Measurements from ENCODE around the gene HNRNPUL1.
"Not testable (repeated sequence)": the region's sequence is repeated elsewhere in the genome, so short reads cannot be mapped to it uniquely, and the experiment has no call there.

The HNRNPUL1 gene

DNA sequence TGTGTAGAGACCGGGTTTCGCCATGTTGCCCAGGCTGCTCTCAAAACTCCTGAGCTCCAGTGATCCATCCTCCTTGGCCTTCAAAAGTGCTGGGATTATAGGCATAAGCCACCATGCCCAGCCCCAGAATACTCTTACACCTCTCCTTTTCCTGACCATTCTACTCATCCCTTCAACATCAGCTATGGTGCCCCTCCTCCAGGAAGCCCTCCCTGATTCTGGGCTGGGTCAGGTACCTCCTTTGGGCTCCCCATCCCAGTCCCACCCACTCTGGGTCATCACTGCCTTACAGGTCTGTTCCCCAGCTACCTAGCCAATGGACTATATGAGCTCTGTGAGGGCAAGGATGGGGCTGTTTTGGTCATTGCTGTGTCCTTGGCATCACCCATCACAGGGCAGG is 80.0 kb downstream of the HNRNPUL1 start:
- no peaks in the 10 kb centered on the region for H3K9me3 Mint-ChIP-seq
- no peaks in the 10 kb centered on the region for H3K4me1 Mint-ChIP-seq
- H3K4me3 Mint-ChIP-seq: no peak overlapping the region
- no peak overlapping the region for H3K27ac Mint-ChIP-seq
- H3K36me3 Mint-ChIP-seq (ENCODE audit: low read depth): peaks cover 19% of the 10 kb centered on the region
- peaks cover 5% of the 10 kb centered on the region for H3K27me3 Mint-ChIP-seq (ENCODE audit: low read depth)
- TF ChIP-seq, protein P1, sequence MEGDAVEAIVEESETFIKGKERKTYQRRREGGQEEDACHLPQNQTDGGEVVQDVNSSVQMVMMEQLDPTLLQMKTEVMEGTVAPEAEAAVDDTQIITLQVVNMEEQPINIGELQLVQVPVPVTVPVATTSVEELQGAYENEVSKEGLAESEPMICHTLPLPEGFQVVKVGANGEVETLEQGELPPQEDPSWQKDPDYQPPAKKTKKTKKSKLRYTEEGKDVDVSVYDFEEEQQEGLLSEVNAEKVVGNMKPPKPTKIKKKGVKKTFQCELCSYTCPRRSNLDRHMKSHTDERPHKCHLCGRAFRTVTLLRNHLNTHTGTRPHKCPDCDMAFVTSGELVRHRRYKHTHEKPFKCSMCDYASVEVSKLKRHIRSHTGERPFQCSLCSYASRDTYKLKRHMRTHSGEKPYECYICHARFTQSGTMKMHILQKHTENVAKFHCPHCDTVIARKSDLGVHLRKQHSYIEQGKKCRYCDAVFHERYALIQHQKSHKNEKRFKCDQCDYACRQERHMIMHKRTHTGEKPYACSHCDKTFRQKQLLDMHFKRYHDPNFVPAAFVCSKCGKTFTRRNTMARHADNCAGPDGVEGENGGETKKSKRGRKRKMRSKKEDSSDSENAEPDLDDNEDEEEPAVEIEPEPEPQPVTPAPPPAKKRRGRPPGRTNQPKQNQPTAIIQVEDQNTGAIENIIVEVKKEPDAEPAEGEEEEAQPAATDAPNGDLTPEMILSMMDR (IDR thresholded peaks at IDR 0.05; ENCODE audit: unreplicated experiment in 3 of 3): no peak

DNA sequence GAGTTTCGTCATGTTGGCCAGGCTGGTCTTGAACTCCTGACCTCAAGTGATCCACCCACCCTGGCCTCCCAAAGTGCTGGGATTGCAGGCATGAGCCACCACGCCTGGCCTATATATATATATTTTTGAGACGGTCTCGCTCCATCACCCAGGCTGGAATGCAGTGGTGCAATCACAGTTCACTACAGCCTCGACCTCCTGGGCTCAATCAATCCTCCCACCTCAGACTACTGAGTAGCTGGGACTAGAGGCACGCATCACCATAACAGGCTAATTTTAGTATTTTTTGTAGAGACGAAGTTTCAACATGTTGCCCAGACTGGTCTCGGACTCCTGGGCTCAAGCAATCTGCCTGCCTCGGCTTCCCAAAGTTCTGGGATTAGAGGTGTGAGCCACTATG is 82.7 kb downstream of the HNRNPUL1 start:
- not testable (repeated sequence) for H3K9me3 Mint-ChIP-seq; H3K27ac Mint-ChIP-seq; H3K4me3 Mint-ChIP-seq; H3K36me3 Mint-ChIP-seq (ENCODE audit: low read depth)
- H3K27me3 Mint-ChIP-seq (ENCODE audit: low read depth): peaks cover 30% of the 10 kb centered on the region
- H3K4me1 Mint-ChIP-seq: peaks cover 11% of the 10 kb centered on the region

DNA sequence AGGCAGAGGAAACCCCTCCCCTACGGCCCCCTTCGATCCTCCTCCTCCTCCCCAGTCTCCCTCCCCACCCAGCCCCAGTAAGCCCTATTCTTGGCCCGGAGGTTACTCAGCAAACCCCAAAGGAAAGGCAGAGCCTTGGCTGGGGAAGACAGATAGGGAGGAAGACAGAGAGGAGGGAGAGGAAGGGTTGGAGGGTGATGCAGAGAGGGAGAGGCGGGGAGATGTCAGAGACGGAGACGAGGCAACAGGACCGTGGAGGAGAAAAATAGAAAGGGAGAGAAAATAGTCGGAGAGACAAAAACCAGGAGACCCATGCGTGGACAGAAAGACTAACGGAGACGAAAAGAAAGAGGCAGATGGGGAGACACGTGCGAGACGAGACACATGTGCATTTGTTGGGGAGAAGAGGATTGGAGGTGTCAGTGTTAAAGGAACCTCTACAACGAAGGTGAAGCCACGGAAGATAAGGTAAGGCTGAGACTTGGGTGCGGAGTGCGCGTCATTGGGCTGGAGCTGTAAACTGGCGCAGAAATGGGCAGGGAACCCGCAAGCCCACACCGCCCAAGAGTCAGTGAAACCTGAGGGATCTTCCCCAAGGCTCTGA is 86.7 kb downstream of the HNRNPUL1 start:
- H3K27me3 Mint-ChIP-seq (ENCODE audit: low read depth): peaks cover 53% of the 10 kb centered on the region
- H3K4me1 Mint-ChIP-seq: peaks cover 26% of the 10 kb centered on the region
- peak overlapping the region; percentile 19 to 75 (median 43) for H3K27ac Mint-ChIP-seq

DNA sequence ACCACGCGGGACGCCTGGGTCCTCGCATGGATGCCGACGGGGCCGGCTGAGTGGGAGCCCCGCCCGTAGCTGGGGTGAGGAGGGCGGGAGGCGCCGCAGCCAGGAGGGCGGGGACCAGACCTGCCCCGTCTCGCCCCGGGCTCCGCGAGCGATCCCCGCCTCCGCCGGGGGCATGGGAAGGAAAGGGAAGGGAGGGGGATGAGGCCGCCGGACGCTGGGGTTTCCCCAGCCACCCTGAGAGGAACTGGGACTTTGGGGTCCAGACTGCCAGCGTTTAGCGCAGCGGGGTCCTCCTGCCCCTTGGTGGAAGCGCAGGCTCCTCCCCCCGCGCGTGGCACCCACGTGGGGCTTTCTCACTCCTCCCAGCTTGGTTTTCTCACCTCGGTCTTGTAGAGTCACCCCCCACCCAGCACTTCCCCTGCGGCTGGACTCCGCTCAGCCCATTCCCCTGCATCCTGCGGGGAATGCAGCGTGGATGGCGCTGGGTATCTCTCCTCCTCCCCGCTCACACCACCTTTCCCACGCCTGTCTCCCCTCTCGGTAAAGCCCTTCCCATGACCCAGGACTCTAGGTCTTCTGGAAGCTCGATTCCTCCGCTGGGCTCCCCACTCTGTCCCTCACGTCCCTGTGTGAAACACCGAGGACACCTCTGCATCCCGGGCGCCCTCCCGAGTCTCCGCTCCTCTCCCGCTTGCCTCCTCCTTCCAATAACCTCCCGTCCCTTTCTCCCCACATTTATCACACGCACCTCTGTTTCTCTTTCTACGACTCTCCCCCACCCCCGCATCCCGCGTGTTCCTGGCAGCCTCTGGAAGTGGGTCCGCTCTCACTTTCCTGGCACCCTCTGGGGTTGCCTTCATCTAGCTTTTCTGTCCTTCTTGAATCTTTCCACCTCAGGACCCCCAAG is 87.4 kb downstream of the HNRNPUL1 start:
- TF ChIP-seq, protein P1 (IDR thresholded peaks at IDR 0.05; ENCODE audit: unreplicated experiment in 3 of 3): no peak

More for the DNA sequence above, 86.7 kb downstream of the HNRNPUL1 start:
- peak overlapping the region; percentile 87 to 97 (median 89) for H3K4me3 Mint-ChIP-seq
- TF ChIP-seq, protein P1 (IDR thresholded peaks at IDR 0.05; ENCODE audit: unreplicated experiment in 3 of 3): no peak
- H3K9me3 Mint-ChIP-seq: no peaks in the 10 kb centered on the region
- peaks cover 4% of the 10 kb centered on the region for H3K36me3 Mint-ChIP-seq (ENCODE audit: low read depth)

DNA sequence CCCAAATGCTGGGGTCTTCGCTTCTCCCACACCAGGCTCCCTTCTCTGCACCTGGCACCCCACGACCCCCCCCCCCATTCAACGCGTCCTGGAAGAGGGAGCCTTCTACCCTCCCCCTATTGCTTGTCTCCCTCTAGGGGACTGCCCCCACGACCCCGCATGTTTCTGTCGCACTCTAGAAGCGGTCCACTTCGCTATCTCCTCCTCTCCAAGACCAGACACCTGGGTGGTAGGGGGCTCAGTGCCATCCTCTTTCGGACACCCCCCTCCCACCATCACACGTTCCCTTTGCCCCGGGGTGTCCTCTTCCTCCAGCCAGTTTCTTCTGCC is 88.1 kb downstream of the HNRNPUL1 start:
- H3K36me3 Mint-ChIP-seq (ENCODE audit: low read depth): peaks cover 4% of the 10 kb centered on the region
- peak overlapping the region; percentile 88 to 96 (median 95) for H3K4me3 Mint-ChIP-seq
- peaks cover 53% of the 10 kb centered on the region for H3K27me3 Mint-ChIP-seq (ENCODE audit: low read depth)
- peaks cover 26% of the 10 kb centered on the region for H3K4me1 Mint-ChIP-seq
- TF ChIP-seq, protein P1 (IDR thresholded peaks at IDR 0.05; ENCODE audit: unreplicated experiment in 3 of 3): no peak
- H3K27ac Mint-ChIP-seq: peak overlapping the region in 2 of 3 experiments; percentile 26 to 42
- no peaks in the 10 kb centered on the region for H3K9me3 Mint-ChIP-seq

More for the DNA sequence above, 87.4 kb downstream of the HNRNPUL1 start:
- peaks cover 53% of the 10 kb centered on the region for H3K27me3 Mint-ChIP-seq (ENCODE audit: low read depth)
- peaks cover 26% of the 10 kb centered on the region for H3K4me1 Mint-ChIP-seq
- peak overlapping the region; percentile 19 to 42 (median 26) for H3K27ac Mint-ChIP-seq
- H3K36me3 Mint-ChIP-seq (ENCODE audit: low read depth): peaks cover 4% of the 10 kb centered on the region
- no peaks in the 10 kb centered on the region for H3K9me3 Mint-ChIP-seq
- H3K4me3 Mint-ChIP-seq: peak overlapping the region; percentile 88 to 97 (median 96)

DNA sequence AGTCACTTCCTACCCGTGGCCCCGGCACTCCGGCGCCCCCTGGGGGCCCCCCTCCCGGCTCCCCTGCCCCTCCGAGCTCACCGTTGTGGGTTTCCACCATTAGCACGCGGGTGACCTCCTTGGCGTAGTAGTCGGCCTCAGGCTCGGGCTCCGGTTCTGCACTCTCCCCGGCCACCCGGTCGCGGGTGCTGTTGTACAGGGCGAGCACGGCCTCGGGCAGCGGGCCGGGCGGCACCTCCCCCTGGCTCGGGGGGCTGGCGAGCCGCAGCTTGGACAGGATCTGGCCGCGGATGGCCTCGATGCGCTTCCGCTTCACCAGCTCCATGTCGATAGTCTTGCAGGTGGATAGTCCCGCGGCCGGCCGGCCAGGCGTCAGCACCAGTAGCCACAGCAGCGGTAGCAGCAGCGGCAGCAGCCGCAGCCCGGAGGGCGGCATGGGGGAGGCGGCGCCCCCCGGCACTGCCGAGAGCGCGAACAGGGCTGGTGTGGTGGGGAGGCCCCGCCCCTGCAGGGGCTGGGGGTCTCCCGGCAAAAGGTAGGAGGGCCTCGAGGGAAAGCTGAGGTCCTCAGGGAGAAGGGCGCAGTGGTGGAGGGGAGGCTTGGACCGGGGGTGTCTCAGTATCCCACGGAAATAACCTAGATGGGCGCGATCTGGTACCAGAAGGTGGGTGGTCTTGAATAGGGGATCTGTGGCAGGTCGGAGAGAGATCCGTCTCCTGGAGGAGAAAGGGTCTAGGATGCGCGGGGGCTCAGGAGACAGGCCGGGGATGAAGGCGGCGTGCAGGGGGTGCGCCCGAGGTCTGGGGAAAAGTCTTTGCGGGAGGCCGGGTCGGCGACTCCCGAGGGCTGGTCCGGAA is 88.7 kb downstream of the HNRNPUL1 start:
- peak overlapping the region; percentile 88 to 96 (median 95) for H3K4me3 Mint-ChIP-seq
- peak overlapping the region; percentile 37 to 70 (median 58) for H3K27ac Mint-ChIP-seq
- H3K27me3 Mint-ChIP-seq (ENCODE audit: low read depth): peaks cover 53% of the 10 kb centered on the region
- peaks cover 4% of the 10 kb centered on the region for H3K36me3 Mint-ChIP-seq (ENCODE audit: low read depth)
- TF ChIP-seq, protein P1 (IDR thresholded peaks at IDR 0.05; ENCODE audit: unreplicated experiment in 3 of 3): peak; percentile 9 to 41 (median 28)
- no peaks in the 10 kb centered on the region for H3K9me3 Mint-ChIP-seq
- H3K4me1 Mint-ChIP-seq: peaks cover 26% of the 10 kb centered on the region

Data from nephron (organoid).